ENCODE results near the gene CTRB2.

DNA sequence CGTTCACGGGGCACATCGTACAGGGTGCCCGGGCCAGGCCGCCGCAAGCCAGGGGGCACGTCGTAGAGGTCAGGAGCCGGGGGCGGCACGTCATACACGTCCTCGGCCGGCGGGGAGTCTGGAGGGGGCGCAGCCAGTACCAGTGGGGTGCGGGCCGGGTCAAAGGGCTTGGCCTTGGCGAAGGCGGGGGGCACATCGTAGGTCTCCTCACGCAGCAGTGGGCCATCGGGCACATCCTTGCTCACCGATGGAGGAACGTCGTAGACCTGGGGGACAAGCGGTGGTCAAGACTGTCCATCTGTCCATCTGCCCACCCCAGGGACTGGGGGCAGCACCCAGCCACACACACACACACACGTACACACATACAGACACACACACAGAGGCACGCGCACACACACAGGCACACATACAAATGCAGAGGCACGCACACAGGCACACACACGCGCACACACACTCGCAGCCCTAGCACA lies 28.8 kb upstream of the CTRB2 start:
- TF ChIP-seq CTCF (IDR thresholded peaks at IDR 0.05) (no peak), POLR2A (IDR thresholded peaks at IDR 0.05) (no peak)

All from lower leg skin (tissue), 3 donors.